T-cell (primary cell): ENCODE measurements around the gene LHPP. TPM values are rescaled to one million over a fixed set of nuclear protein-coding genes. Genes with fewer than 3 reads are reported as not detected.

ENCODE experiments used
- ATAC-seq, 4 experiments: fragments of 200-7000 bp in 3 of 4; fragments of 150-1000 bp in 1 of 4; cut with Tn5 transposase; replicated peaks in 1 of 4; 1 replicate in 3 of 4; 2 replicates in 1 of 4; pipeline ENCODE4 v1.10.0; 2021; ENCODE audit warnings: moderate library complexity in 3 of 4, mild to moderate bottlenecking in 2 of 4, moderate number of reproducible peaks in 1 of 4
- CTCF ChIA-PET, 2 donors: fragments of 300-600 bp; sonication (Branson Sonifier 250); formaldehyde crosslinking; loops; one replicate each; lab custom pipeline; 2022; ENCODE audit warnings: antibody characterized with exemption in 2 of 2; lab: Charles Lee
- POLR2A ChIA-PET, 2 donors: fragments of 300-600 bp; sonication (Branson Sonifier 250); formaldehyde crosslinking; loops; one replicate each; lab custom pipeline; 2022; ENCODE audit warnings: antibody characterized with exemption in 2 of 2; lab: Charles Lee
- DNase-seq, 35 experiments: peaks; one replicate each; pipeline versions ENCODE4 v3.0.0 to v3.0.0-alpha.2; 2013 to 2023
- H3K27ac ChIP-seq: one replicate; pipeline ENCODE4 v1.5.1; 2013; ENCODE audit warnings: low read length
- H3K27me3 ChIP-seq, 2 experiments: replicated peaks in 1 of 2; 1 replicate in 1 of 2; 2 replicates in 1 of 2; pipeline versions ENCODE4 v1.6.1 to v1.7.0; 2013; ENCODE audit warnings: low read length in 1 of 2, mixed read lengths in 1 of 2; ENCODE audit not compliant: control insufficient read depth in 2 of 2, insufficient read depth in 2 of 2; ENCODE audit errors: extremely low read depth in 1 of 2
- H3K36me3 ChIP-seq, 2 donors: 1 replicate in 1 of 2; 2 replicates in 1 of 2; pipeline versions ENCODE4 v1.6.1 to v1.7.0; 2013; ENCODE audit warnings: low read length in 1 of 2; ENCODE audit not compliant: control insufficient read depth in 2 of 2, insufficient read depth in 1 of 2; ENCODE audit errors: extremely low read depth in 1 of 2
- H3K4me1 ChIP-seq, 2 experiments: 1 replicate in 1 of 2; 2 replicates in 1 of 2; pipeline versions ENCODE4 v1.6.1 to v1.7.0; 2013; ENCODE audit warnings: low read length in 2 of 2, mixed read lengths in 1 of 2; ENCODE audit not compliant: insufficient read depth in 2 of 2, control insufficient read depth in 1 of 2; ENCODE audit errors: extremely low read depth in 1 of 2
- H3K4me3 ChIP-seq, 2 donors: 1 replicate in 1 of 2; 2 replicates in 1 of 2; pipeline versions ENCODE4 v1.5.1 to v1.7.0; 2013; ENCODE audit warnings: mild to moderate bottlenecking in 2 of 2, low read length in 1 of 2, moderate library complexity in 1 of 2; ENCODE audit not compliant: control insufficient read depth in 1 of 2; ENCODE audit errors: extremely low read depth in 1 of 2
- H3K9me3 ChIP-seq: 2 replicates; pipeline ENCODE4 v1.7.0; 2013
- H3K27ac Mint-ChIP-seq, 2 donors: one replicate each; pipeline ENCODE4 v1.8.0; 2020 to 2021; ENCODE audit warnings: mild to moderate bottlenecking in 2 of 2, mixed read lengths in 2 of 2
- H3K27me3 Mint-ChIP-seq, 2 donors: one replicate each; pipeline ENCODE4 v1.8.0; 2021 to 2022; ENCODE audit warnings: mixed read lengths in 2 of 2
- H3K36me3 Mint-ChIP-seq: one replicate; pipeline ENCODE4 v1.8.0; 2021; ENCODE audit warnings: mixed read lengths
- H3K4me1 Mint-ChIP-seq, 3 donors: one replicate each; pipeline ENCODE4 v1.8.0; 2020 to 2022; ENCODE audit warnings: mixed read lengths in 3 of 3, mild to moderate bottlenecking in 1 of 3
- H3K4me3 Mint-ChIP-seq, 3 donors: one replicate each; pipeline ENCODE4 v1.8.0; 2020 to 2022; ENCODE audit warnings: mild to moderate bottlenecking in 3 of 3, mixed read lengths in 3 of 3, moderate library complexity in 3 of 3
- H3K9me3 Mint-ChIP-seq, 3 donors: one replicate each; pipeline ENCODE4 v1.8.0; 2020 to 2022; ENCODE audit warnings: mixed read lengths in 3 of 3
- WGBS: methylation state at CpG from one replicate; pipeline ENCODE4 v1.1.5; 2013; ENCODE audit warnings: missing lambda C conversion rate; ENCODE audit not compliant: insufficient coverage; 5-methylcytosine and 5-hydroxymethylcytosine counted together
- total RNA-seq, 35 experiments: library from RNA in 6 of 35; stranded (reverse) in 6 of 35; fragments of 120-200 nt in 1 of 35; gene quantifications; one replicate each; pipeline versions ENCODE4 v1.2.1 to v1.2.4 and lab custom pipeline; 2013 to 2026

LHPP gene, protein sequence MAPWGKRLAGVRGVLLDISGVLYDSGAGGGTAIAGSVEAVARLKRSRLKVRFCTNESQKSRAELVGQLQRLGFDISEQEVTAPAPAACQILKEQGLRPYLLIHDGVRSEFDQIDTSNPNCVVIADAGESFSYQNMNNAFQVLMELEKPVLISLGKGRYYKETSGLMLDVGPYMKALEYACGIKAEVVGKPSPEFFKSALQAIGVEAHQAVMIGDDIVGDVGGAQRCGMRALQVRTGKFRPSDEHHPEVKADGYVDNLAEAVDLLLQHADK
- total RNA-seq, result 10 to 100 TPM; 13.2 to 27.4 (median 22.3) TPM
- 16.3 TPM for total RNA-seq (2013)
- 1.2 to 15.4 (median 10.6) reads per million in 29 experiments for total RNA-seq (lab: John Stamatoyannopoulos, UW)

DNA sequence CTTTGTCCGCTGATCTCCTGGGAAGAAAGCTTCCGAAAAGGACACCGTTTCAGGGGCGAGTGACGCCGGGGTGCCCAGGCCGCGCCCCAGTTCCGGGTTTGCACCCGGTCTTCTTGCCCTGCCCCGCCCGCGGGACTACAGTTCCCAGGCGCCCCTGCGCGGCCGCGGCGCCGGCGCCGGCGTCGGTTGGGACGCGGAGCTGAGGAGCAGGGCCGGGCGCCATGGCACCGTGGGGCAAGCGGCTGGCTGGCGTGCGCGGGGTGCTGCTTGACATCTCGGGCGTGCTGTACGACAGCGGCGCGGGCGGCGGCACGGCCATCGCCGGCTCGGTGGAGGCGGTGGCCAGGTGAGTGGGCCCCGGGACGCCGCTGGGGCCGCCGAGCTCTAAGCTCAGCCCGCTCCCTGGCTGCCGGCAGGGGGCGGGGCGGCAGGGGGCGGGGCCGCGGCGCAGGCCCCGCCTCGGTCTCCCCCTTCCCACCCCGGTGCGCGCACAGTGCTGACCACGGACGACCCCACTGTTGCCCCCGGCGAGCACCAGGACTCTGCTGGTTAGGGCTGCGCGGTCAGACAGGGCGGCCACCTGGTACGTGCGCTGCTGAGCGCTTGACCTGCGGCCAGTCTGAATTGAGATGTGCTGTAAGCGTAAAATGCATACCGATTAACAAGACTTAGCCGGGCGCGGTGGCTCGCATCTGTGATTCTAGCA is at the start of gene LHPP:
LHPP (plus strand) TSS at position 182 of the 706 bp plus-strand sequence; CDS start at position 222, 40 bp downstream.
- peaks cover 14 to 15% of the 10 kb centered on the region in 2 donors for H3K27me3 Mint-ChIP-seq
- peaks cover 0 to 4% (median 0%) of the 10 kb centered on the region in 3 donors for H3K9me3 Mint-ChIP-seq
- DNase-seq (peak; percentile 74 to 89 (median 83)), ATAC-seq (peak; percentile 96 to 98 (median 97))
- WGBS, result under 1% methylated on average over 75 of the region's 81 CpGs
- H3K27ac ChIP-seq, result peak within 1 kb of the TSS; percentile 74
- no peaks in the 10 kb centered on the region for H3K36me3 Mint-ChIP-seq
- H3K4me1 Mint-ChIP-seq, result peaks cover 30 to 32% (median 30%) of the 10 kb centered on the region in 3 donors
- peaks cover 3 to 31% of the 10 kb centered on the region in 2 experiments for H3K4me1 ChIP-seq
- no peaks in the 10 kb centered on the region for H3K36me3 ChIP-seq
- no peaks in the 10 kb centered on the region for H3K9me3 ChIP-seq
- peaks cover 0 to 10% of the 10 kb centered on the region in 2 experiments for H3K27me3 ChIP-seq
- peak within 1 kb of the TSS; percentile 58 to 60 for H3K4me3 ChIP-seq
- POLR2A ChIA-PET, result interaction anchor here (0.6 to 1.6 kb wide), 8 partner anchors 12 to 1466 kb away, joined by 3 to 6 read pairs (median 4); partner anchors contain the start of genes ABRAXAS2 (in 1 of the 2) and OAT (in 1 of the 2)
- CTCF ChIA-PET, result interaction anchor here (0.6 to 2.1 kb wide), 11 partner anchors 29 to 285 kb away, joined by 3 to 12 read pairs (median 3); partner anchors contain the start of gene OAT (in 1 of the 2)
- H3K4me3 Mint-ChIP-seq, result peak within 1 kb of the TSS; percentile 79 to 92 (median 87)
- peak within 1 kb of the TSS; percentile 97 to 98 for H3K27ac Mint-ChIP-seq

DNA sequence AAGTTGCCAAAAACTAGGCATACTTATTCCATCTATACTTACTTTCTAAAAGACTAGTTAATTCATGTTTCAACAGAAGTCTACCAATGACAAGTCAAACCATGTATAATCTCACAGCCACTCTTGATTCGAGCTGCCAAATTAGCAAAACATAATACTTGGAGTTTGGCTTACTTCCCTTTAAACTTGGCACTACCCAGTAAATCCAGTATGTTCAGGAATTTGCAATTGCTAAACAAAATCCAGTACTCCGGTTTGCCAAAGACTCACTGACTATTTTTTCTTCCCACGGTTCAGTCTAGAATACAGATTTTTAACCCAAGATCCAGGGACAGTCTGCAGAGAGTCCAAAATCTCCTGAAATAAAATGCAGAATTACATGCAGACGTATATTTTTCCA is 47.5 kb upstream of the LHPP start:
- Histone ChIP-seq H3K9me3 (no peaks in the 10 kb centered on the region), H3K27me3 (no peaks in the 10 kb centered on the region), H3K27ac (no peak overlapping the region), H3K36me3 (peaks cover 0 to 3% of the 10 kb centered on the region in 2 donors), H3K4me3 (no peak overlapping the region), H3K4me1 (peaks cover 5 to 8% of the 10 kb centered on the region in 2 experiments)
- no peaks in the 10 kb centered on the region for H3K27me3 Mint-ChIP-seq
- peaks cover 26 to 39% (median 37%) of the 10 kb centered on the region in 3 donors for H3K4me1 Mint-ChIP-seq
- DNase-seq (no peak), ATAC-seq (no peak)
- H3K36me3 Mint-ChIP-seq, result peaks cover 25% of the 10 kb centered on the region
- no peak overlapping the region for H3K4me3 Mint-ChIP-seq
- no peaks in the 10 kb centered on the region for H3K9me3 Mint-ChIP-seq
- WGBS, result 90% methylated on average over 4 of the region's 4 CpGs
- POLR2A ChIA-PET, result no interaction called here
- no peak overlapping the region for H3K27ac Mint-ChIP-seq
- CTCF ChIA-PET, result interaction anchor here (0.5 to 0.7 kb wide), 5 partner anchors 10 to 959 kb away, joined by 3 to 6 read pairs (median 4); no protein-coding TSS in a partner anchor

DNA sequence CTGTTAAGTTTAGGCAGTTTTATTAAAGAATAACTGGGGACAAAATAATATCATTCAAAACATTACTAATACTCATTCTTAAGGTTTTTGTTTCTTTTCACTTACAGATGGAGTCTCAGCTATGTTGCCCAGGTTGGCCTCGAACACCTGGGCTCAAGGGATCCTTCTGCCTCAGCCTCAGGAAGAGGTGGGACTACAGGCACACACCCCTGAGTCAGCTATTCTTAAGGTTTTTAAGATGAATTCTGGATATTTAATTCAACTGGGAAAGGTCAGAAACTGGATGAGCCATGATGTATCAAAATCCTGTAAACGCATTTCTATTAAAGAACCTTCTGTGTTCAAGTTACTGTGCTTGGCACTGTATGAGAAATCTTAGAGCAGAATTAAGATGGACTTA is 46.4 kb upstream of the LHPP start:
- no peak overlapping the region for H3K27ac Mint-ChIP-seq
- no CpG with 5 or more reads among the region's 2 CpGs for WGBS

DNA sequence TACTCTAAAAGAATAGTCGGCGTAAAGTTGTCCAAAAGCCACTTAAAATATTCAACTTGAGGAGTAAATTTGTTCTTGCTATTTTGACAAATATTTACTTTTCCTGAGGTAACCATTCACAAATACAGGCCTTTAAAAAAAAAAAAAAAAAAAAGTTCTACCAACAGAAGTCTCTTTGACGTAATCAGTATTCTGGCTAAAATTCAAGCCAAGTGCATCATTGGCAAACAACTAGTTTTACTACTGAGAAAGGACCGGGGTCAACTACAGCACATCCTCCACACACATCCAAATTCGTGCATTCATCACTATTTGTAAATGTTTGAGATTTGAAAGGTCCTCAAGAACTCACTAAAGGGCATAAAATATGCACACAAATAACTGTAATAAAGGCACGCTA is 44.9 kb upstream of the LHPP start:
- H3K36me3 Mint-ChIP-seq, result peaks cover 10% of the 10 kb centered on the region
- POLR2A ChIA-PET, result interaction anchor here (0.6 to 1.3 kb wide), 4 partner anchors 16 to 385 kb away, joined by 3 to 10 read pairs (median 4); partner anchors contain the start of genes ABRAXAS2 (in 1 of the 2) and LHPP (in 1 of the 2)
- Histone ChIP-seq H3K4me3 (no peak overlapping the region), H3K36me3 (no peaks in the 10 kb centered on the region), H3K27me3 (peaks cover 0 to 10% of the 10 kb centered on the region in 2 experiments), H3K27ac (no peak overlapping the region), H3K4me1 (peaks cover 5 to 14% of the 10 kb centered on the region in 2 experiments), H3K9me3 (no peaks in the 10 kb centered on the region)
- H3K27ac Mint-ChIP-seq, result no peak overlapping the region
- ATAC-seq (no peak), DNase-seq (no peak)
- peak overlapping the region; percentile 50 to 76 (median 59) for H3K4me3 Mint-ChIP-seq
- H3K27me3 Mint-ChIP-seq, result peaks cover 2 to 3% of the 10 kb centered on the region in 2 donors
- WGBS, result no CpG with 5 or more reads among the region's 6 CpGs
- H3K4me1 Mint-ChIP-seq, result peaks cover 30 to 42% (median 42%) of the 10 kb centered on the region in 3 donors
- H3K9me3 Mint-ChIP-seq, result no peaks in the 10 kb centered on the region
- CTCF ChIA-PET, result interaction anchor here (0.6 to 1.1 kb wide), 11 partner anchors 12 to 1405 kb away, joined by 3 to 7 read pairs (median 3); partner anchors contain the start of gene LHPP (in 1 of the 2)

More for the DNA sequence above, 46.4 kb upstream of the LHPP start:
- Histone ChIP-seq H3K27ac (no peak overlapping the region), H3K36me3 (peaks cover 0 to 1% of the 10 kb centered on the region in 2 donors), H3K4me3 (no peak overlapping the region), H3K27me3 (peaks cover 0 to 6% of the 10 kb centered on the region in 2 experiments), H3K9me3 (no peaks in the 10 kb centered on the region), H3K4me1 (peaks cover 5 to 14% of the 10 kb centered on the region in 2 experiments)
- ChIA-PET CTCF (interaction anchor here in 1 of 2 donors (0.7 to 1.1 kb wide), 3 partner anchors 12 to 89 kb away, joined by 3 to 4 read pairs (median 3); partner anchors contain the start of gene LHPP), POLR2A (no interaction called here)
- Mint-ChIP-seq H3K4me1 (peaks cover 30 to 42% (median 42%) of the 10 kb centered on the region in 3 donors), H3K4me3 (no peak overlapping the region), H3K36me3 (peaks cover 18% of the 10 kb centered on the region), H3K27me3 (peaks cover 2 to 3% of the 10 kb centered on the region in 2 donors), H3K9me3 (no peaks in the 10 kb centered on the region)
- DNase-seq (no peak), ATAC-seq (no peak)

DNA sequence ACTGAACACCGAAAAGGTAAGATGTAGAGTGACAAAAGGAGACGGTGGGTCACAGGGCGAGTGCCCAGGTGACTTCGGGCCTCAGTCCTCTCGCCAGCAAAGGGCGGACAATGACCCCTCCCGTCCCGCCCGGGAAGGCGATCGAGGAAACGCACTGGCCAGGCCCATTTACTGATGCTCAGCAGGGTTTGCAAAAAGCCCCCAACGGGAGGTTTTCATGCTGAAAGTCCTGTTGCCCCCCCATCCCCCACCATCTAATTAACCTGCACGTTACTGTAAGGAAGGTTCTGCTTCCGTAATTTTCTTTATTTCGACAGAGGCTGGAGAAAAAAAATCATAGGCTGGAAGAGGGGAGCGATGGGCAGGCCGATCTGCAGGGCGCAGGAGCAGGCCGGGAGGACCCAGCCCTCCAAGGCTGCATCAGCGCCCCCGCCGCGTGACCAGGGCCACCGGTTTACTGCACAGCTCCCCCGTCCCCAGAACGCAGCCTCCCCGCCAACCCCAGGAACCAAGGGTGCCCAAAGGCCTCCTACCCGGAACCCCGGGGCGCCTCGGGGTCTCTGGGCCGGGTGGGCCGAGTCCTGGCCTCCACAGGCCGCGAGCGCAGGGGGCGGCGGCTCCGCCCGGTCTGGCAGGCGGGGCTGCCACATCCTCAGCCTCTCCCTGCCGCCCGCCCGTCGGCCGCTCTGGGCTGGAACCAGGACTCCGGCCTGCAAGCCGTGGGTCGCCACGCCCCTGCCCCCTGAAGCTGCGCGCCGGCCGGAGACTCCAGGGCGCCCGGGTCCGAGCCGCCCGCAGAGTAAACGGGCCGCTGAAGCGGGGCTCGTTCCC is 43.5 kb upstream of the LHPP start:
- H3K9me3 ChIP-seq, result no peaks in the 10 kb centered on the region
- no peaks in the 10 kb centered on the region for H3K36me3 ChIP-seq
- DNase-seq, result peak in 33 of 35 experiments; percentile 5 to 53 (median 26)
- POLR2A ChIA-PET, result interaction anchor here (0.6 to 1.2 kb wide), 5 partner anchors 11 to 1466 kb away, joined by 3 to 9 read pairs (median 3); partner anchors contain the start of gene LHPP (in 1 of the 2)
- peaks cover 4% of the 10 kb centered on the region for H3K36me3 Mint-ChIP-seq
- peak overlapping the region; percentile 55 to 66 for H3K4me3 ChIP-seq
- H3K9me3 Mint-ChIP-seq, result no peaks in the 10 kb centered on the region
- peaks cover 30 to 36% (median 32%) of the 10 kb centered on the region in 3 donors for H3K4me1 Mint-ChIP-seq
- H3K4me1 ChIP-seq, result peaks cover 5 to 14% of the 10 kb centered on the region in 2 experiments
- CTCF ChIA-PET, result interaction anchor here in 1 of 2 donors (0.8 to 1.4 kb wide), 5 partner anchors 10 to 44 kb away, joined by 3 to 6 read pairs (median 4); partner anchors contain the start of gene LHPP
- peak overlapping the region; percentile 76 to 82 (median 77) for H3K4me3 Mint-ChIP-seq
- no peak overlapping the region for H3K27ac ChIP-seq
- ATAC-seq, result peak; percentile 34 to 51 (median 43)
- no peak overlapping the region for H3K27ac Mint-ChIP-seq
- 12% methylated on average over 56 of the region's 64 CpGs for WGBS
- peaks cover 0 to 17% of the 10 kb centered on the region in 2 experiments for H3K27me3 ChIP-seq
- peaks cover 3 to 7% of the 10 kb centered on the region in 2 donors for H3K27me3 Mint-ChIP-seq
